Activated T-cell treated with anti-CD3 and anti-CD28 coated beads for 48 hours (primary cell): ENCODE results near the gene ASIC4.

ENCODE experiments used
- DNase-seq: peaks from one replicate; pipeline ENCODE4 v3.0.0-alpha.2; 2020; ENCODE audit warnings: low read depth

The ASIC4 gene, protein sequence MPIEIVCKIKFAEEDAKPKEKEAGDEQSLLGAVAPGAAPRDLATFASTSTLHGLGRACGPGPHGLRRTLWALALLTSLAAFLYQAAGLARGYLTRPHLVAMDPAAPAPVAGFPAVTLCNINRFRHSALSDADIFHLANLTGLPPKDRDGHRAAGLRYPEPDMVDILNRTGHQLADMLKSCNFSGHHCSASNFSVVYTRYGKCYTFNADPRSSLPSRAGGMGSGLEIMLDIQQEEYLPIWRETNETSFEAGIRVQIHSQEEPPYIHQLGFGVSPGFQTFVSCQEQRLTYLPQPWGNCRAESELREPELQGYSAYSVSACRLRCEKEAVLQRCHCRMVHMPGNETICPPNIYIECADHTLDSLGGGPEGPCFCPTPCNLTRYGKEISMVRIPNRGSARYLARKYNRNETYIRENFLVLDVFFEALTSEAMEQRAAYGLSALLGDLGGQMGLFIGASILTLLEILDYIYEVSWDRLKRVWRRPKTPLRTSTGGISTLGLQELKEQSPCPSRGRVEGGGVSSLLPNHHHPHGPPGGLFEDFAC

DNA sequence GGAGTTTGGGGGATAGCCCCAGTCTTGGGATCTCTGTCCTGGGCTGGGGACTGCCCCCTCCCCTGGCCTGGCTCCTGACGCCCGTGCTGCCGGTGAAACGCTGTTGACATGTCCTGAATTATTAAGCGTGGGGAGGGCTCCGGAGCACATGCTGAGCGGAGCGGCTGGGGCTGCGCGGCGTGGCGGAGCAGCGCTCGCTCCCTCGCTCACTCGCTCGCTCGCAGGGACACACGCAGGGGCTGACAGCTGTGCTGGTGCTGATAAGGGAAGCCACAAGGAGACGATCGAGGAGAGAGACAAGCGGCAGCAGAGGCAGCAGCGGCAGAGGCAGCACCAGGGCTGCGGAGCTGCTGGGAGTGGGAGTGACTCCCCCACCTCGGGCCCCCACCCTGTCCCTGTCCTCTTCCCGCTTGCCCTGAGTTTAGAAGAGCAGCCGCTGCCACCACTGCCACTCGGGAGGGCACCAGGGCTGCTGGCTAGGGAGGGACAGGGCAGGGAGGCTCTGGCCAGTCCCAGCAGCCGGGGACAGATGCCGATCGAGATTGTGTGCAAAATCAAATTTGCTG, at the start of gene ASIC4:
Gene ASIC4 (plus strand): TSS at position 287 of the 566 bp plus-strand sequence. CDS start 243 bp downstream, at position 530.
- no peak for DNase-seq

DNA sequence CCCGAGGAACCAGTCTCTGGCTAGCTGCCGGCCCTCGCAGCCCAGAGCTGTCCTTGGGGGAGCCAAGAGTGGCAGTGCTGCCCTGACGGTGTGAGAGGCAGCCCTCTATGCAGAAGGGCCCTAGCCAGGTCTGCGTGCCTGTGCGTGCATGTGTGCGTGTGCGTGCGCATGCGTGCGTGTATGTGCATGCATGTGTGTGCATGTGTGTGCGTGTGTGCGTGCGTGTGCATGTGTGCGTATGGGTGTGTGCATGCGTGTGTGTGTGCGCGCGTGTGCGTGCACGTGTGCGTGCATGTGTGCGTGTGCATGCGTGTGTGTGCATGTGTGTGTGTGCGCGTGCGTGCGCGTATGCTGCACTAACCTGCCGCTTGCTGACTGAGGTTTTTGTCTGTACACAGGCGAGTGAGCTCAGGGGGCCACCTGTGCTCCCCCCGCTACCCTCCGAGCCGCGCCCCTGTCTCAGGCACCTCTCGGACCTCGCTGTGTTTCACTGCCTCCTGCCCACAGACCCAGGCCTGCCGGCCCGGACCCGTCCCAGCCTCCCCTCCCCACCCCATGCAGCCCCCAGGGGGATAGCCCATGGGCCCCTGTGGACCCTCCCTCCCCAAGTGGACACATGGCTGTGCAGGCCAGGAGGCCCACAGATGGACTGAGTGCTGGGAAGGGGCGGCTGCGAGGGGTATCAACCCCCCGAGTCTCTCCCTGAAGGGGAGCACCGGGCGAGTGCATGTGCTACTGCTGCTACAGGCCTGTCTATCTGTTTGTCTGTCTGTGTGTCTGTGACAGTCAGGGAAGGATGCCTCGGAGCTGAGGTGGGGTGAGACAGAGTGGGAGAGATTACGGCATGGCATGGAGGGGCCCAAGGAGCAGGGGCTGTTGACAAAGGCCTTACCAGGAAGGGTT, 48.4 kb upstream of the ASIC4 start:
- no peak for DNase-seq

DNA sequence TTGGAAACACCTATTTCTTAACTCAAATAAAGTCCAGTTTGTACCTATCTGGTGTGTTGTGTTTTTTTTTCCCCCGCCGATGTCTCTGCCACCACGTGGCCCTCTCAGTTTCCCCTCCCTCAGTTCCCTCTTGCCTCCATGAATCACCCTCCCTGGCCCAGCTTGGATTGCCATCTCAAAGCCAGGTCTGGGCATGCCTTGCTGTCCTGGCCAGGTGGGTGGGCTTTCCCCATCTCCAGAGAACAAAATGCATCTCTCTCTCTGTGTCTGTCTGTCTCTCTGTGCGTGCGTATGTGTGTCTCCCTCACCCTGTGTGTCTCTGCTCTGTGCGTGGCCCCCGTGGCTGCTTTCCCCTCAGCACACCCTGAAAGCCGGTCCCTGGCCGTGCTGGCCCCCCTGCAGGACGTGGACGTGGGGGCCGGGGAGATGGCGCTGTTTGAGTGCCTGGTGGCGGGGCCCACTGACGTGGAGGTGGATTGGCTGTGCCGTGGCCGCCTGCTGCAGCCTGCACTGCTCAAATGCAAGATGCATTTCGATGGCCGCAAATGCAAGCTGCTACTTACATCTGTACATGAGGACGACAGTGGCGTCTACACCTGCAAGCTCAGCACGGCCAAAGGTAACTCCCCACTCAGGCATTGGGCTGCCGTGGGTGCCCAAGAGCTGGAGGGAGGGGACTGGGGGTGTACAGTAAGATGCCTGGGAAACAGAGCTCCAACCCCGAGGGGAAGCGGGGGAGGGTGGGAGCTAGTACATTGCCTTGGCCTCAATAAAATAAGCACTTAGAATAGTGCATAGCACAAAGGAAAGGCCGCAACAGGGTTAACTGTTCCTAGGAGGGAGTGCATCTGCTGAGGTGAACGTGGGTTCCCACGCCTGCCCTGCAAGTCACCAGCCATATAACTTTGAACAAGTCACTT, 47.2 kb upstream of the ASIC4 start:
- DNase-seq, result no peak

DNA sequence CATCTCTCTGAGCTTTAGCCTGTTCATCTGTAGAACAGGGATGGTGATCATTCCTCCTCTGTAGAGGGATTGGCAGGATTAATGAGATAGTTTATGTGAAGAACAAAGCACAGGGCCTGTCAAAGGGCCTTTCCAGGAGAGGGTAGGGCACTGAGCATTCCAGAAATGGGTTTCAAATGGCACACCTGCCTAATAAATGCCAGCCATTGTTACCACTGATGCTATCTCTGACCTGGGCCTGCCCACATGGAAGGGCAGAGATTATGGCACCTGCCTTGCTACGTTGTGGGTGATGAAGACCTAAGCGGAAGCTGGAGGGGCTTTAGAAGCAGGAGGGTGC, 46.6 kb upstream of the ASIC4 start:
- DNase-seq, result no peak

DNA sequence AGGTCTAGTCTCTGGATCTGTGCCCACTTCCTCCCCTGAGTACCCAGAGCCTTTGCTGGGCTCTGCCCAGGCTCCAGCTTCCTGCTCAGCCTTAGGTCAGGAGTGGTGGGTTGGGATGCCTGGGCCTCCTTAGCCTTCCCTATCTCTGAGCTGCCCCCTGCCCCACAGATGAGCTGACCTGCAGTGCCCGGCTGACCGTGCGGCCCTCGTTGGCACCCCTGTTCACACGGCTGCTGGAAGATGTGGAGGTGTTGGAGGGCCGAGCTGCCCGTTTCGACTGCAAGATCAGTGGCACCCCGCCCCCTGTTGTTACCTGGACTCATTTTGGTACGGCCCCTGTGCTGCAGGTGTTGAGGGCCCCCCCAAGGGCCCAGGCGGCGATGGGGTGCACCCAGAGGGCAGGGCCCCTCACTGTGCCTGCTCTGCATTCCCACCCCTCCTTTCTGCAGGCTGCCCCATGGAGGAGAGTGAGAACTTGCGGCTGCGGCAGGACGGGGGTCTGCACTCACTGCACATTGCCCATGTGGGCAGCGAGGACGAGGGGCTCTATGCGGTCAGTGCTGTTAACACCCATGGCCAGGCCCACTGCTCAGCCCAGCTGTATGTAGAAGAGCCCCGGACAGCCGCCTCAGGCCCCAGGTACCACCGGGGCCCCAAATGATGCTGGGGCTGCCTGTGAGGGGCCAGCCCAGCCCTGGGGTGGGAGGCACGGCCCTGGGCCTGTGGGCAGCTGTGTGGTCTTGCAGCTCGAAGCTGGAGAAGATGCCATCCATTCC, 45.7 kb upstream of the ASIC4 start:
- DNase-seq, result no peak

DNA sequence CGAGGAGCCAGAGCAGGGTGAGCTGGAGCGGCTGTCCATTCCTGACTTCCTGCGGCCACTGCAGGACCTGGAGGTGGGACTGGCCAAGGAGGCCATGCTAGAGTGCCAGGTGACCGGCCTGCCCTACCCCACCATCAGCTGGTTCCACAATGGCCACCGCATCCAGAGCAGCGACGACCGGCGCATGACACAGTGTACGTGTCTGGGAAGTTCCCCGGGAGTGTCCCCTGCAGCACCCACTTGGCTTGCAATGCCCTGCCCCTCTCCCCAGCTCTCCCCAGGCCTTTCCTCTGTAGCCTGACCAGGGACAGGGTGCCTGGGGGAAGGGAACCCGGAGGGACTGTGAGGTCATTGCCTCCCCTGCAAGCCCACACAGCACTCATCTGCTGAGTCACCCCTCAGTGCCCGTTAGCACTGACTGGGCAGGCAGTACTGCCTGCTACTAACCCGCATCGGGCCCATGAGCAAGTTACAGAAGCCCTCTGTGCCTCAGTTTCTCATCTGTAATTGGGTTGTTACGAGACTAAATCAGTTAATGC, 45.0 kb upstream of the ASIC4 start:
- no peak for DNase-seq

DNA sequence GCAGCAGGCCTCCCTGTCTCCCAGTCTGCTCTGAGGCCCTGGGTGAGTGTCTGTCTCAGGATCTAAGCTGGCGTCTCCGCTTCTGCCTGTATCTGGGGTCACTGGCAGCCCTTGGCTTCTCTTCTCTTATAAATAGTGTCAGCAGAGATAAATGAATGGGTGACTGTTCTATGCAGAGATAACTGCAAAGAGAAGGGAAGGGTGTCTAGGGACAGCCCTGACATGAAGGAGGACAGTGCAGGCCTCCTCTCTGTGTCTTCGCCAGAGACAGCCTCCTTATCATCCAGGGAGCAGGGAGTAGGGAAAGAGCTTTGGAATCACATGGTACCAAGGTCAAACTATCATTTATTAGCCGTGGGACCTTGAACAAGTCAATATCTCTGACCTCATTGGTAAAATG, 43.9 kb upstream of the ASIC4 start:
- DNase-seq, result no peak

DNA sequence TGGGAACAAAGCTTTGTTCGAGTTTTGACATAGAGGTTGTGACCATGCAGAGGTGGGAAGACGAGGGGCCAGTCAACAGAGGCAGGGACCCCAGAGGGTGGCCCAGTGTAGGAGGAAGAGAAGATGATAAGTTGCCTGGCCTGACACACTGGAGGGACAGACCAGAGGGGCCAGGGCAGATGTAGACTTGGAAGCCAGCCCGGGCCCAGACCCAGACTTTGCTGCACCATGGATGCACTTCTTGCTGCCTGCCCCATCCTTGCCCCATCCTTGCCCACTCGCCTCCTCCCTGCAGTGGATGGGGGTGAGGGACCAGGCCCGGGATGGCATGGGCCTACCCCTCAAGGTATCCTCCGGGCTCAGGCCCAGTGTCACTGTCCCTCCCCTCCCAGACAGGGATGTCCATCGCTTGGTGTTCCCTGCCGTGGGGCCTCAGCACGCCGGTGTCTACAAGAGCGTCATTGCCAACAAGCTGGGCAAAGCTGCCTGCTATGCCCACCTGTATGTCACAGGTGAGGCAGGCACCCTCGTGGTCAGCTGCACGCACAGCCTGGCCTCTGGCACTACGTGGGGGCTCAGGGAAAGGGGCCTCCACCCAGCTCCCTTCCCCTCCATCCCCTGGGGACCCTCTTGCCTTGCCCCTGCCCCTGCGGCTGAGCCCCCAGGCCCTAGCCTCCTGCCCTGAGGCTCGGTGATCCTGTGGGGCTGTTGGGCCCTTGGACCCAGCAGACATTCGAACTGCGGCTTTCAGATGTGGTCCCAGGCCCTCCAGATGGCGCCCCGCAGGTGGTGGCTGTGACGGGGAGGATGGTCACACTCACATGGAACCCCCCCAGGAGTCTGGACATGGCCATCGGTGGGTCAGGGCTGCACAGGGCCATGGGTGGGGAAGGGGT, 42.6 kb upstream of the ASIC4 start:
- DNase-seq, result no peak

DNA sequence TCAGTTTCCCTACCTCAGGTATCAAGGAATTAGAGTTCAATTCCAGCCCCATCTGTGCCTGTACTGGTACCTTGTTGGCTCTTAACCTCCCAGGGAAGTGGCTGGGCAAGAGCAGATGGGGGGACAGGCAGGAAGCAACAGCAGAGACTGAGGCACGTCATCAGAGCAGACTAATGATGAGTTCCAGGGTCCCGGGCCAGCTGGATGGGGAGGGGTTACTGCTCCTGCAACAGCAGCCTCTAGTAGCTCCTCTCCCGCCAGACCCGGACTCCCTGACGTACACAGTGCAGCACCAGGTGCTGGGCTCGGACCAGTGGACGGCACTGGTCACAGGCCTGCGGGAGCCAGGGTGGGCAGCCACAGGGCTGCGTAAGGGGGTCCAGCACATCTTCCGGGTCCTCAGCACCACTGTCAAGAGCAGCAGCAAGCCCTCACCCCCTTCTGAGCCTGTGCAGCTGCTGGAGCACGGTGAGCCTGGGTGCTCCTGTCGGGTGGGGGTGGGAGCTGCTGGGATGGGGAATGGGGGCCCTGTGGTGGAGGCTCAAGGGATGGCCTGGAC, 41.6 kb upstream of the ASIC4 start:
- no peak for DNase-seq

DNA sequence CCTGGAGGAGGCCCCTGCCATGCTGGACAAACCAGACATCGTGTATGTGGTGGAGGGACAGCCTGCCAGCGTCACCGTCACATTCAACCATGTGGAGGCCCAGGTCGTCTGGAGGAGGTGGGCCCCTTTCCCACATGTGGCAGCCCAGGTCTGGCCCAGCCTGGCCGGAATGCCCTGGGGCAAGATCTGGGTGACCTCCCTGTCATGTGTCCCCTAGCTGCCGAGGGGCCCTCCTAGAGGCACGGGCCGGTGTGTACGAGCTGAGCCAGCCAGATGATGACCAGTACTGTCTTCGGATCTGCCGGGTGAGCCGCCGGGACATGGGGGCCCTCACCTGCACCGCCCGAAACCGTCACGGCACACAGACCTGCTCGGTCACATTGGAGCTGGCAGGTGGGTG, 40.8 kb upstream of the ASIC4 start:
- no peak for DNase-seq

DNA sequence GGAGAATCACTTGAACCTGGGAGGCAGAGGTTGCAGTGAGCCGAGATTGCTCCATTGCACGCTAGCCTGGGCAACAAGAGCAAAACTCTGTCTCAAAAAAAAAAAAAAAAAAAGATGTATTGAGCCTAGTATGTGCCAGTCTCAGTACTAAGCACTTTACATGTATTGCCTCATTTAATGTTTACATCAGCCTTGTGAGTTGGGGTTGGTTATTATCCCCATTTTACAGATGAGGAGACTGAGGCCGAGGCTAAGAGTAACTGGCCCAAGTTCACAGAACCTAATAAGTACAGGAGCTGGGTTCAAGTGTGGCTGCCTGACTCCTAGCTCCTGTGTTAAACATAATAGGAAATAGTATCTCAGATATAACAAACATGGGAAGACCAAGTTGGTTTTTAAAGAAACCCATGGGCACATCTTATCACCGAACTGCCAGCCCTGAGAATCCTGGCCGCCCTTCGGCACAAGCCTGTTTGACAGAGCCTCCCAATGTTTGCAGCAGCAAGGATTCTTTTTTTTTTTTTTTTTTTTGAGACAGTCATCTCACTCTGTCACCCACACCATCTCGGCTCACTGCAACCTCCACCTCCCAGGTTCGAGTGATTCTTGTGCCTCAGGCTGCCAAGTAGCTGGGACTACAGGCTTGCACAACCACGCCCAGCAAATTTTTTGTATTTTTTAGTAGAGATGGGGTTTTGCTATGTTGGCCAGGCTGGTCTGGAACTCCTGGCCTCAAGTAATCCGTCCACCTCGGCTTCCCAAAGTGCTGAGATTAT, 39.8 kb upstream of the ASIC4 start:
- DNase-seq, result no peak

DNA sequence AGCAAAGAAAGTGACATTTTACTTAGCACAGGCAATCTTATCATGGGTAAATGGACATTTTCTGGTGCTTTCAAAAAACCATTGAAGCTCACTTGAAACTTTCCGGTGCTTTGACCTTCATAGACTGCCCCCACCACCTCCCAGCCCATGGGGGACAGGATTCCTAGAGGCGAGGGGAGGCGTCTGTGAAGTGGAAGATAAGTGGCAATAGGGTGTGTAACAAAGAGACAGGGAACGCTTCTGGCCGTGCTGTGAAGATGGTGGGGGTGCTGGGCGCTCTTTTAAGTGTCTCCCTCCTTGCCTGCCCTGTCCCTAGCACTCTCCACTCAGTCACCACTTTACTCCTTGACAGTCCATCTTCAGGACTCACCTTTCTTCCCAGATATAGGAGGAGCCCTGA, 39.0 kb upstream of the ASIC4 start:
- DNase-seq, result no peak

DNA sequence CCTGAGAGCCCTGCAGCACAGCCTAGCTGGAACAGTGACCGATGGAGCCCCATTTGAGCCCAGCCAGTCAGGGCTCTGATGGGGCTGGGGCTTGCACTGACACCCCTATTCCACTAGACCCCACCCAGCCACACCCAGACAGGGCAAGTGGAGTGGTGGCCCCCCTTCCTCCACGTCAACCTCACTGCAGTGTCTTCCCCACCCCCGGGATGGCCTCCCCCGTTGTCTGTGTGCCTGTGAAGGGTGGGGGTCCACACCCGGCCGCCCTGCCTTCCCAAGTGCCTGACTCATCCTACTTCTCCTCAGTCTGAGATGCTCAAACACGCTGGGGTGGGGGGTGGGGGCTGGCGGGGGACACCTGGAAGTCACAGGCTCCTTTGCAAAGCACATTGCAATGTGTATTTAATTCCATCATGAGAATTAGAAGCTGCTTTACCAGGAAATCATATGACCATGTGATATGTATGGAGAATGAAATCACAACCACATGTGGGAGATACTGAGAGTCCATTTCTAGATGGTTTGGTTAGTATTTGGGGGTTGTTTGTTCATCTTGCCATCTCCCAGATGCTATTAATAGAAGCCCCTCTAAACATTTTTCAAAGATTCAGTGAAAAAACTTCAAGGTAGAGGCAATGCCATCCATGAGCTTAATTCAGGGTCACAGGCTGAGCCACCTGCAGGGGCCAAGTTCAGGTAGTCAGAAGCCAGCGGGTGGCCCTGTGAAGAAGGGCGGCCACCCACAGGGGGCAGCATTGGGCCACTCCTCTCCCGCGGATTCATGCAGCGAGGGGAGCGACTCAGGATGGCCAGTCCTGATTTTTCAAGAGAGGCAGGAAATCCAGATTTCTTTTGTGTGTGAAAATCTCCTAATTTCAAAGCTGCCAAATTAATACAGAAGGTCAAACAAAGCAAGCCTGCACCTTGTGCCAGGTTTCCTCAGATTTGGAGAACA, 38.3 kb upstream of the ASIC4 start:
- peak; percentile 66 for DNase-seq

DNA sequence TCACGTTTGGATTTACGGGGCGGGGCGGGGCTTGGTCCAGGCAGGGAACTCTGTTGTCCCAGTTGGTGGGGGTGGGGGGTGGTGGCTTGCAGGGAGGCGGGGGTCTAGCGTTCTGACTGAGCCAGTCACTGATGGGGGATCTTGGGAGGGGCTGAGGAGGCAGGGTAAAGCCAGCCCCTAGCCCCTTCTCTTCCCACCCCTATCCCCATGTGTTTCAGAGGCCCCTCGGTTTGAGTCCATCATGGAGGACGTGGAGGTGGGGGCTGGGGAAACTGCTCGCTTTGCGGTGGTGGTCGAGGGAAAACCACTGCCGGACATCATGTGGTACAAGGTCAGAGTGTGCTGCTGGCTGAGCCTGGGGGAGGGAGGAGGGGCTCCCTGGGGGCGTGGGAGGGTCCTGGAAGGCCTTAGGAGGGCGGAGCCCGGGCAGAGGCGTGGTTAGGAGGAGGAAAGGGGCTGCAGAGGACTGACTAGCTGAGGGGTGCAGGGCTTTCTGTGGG, 37.6 kb upstream of the ASIC4 start:
- DNase-seq, result no peak

DNA sequence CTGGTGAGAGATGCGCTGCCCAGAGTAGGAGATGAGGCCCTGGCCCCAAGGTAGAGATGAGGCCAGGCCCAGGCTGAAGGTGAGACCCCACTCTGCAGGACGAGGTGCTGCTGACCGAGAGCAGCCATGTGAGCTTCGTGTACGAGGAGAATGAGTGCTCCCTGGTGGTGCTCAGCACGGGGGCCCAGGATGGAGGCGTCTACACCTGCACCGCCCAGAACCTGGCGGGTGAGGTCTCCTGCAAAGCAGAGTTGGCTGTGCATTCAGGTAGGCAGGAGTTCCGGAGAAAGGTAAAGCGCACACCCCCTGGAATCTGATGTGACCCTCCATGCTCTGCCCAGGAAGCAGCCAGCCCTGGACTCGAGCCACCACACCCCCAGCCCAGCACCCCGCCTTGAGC, 37.1 kb upstream of the ASIC4 start:
- DNase-seq, result no peak

DNA sequence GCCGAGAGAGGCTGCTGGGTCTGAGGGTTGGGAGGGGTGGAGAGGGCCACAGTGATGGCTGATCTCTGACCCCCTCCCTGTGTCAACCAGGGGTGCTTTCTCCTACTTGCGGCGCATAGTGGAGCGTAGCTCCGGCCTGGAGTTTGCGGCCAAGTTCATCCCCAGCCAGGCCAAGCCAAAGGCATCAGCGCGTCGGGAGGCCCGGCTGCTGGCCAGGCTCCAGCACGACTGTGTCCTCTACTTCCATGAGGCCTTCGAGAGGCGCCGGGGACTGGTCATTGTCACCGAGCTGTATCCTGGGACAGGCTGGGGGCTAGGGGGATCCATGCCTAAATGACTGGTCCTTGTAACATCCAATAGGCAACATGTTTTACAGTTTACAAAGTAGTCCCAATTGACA, 36.5 kb upstream of the ASIC4 start:
- DNase-seq, result no peak

DNA sequence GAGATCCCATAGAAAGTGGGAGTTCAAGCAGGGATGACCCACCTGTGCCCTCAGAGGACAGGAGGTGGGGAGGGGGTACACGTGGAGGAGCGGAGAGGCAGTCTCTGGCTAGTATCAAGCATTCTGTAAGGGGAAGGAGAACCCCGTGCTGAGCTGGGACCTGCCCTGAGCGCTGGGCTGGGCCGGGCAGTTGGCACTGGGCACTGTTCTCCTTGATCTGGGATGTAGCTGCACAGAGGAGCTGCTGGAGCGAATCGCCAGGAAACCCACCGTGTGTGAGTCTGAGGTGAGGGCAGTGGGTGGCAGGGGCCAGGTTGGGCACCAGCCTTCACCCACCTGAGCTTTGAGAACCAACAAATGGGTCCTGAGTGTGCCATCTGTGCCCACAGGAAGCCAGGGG, 35.4 kb upstream of the ASIC4 start:
- no peak for DNase-seq
